HepG2 (cell line): ENCODE measurements around the gene HABP2. TPM values are rescaled to one million over a fixed set of nuclear protein-coding genes. Genes with fewer than 3 reads are reported as not detected.

ENCODE experiments used
- polyA plus RNA-seq, 8 experiments: library from polyadenylated mRNA; depleted of rRNA in 3 of 8; stranded (reverse) in 7 of 8; unstranded in 1 of 8; fragments of >200 nt; fragmentation: Illumina TruSeq in 4 of 8; extraction: Trizol in 4 of 8; gene quantifications; 2 replicates each; pipeline versions ENCODE4 v1.2.1 to v1.2.3, GENCODE V29; 2011 to 2016; ENCODE audit warnings: low read depth in 4 of 8, missing spikeins in 1 of 8, mixed read lengths in 1 of 8; ENCODE audit not compliant: insufficient read depth in 1 of 8
- total RNA-seq, 5 experiments: library from RNA; depleted of rRNA; stranded (reverse); fragments of >200 nt; fragmentation: Illumina TruSeq; extraction: Trizol; gene quantifications; 2 replicates each; pipeline ENCODE4 v1.2.3, GENCODE V29; 2016; ENCODE audit warnings: low read depth in 1 of 5
- TF ChIP-seq, protein P1 (sequence below), 2 experiments: fragments of 450-650 bp in 1 of 2; sonication (generic) in 1 of 2; formaldehyde crosslinking in 1 of 2; IDR thresholded peaks; 2 replicates each; pipeline versions ENCODE4 v1.6.1 to v1.8.0; 2016 to 2022; ENCODE audit warnings: antibody characterized with exemption in 1 of 2, mild to moderate bottlenecking in 1 of 2, missing genetic modification reagents in 1 of 2
- TF ChIP-seq, protein P2 (sequence below): sonication (generic); formaldehyde crosslinking; IDR thresholded peaks from 2 replicates; pipeline ENCODE4 v1.4.0; 2020; ENCODE audit warnings: missing genetic modification reagents

The HABP2 gene
- total and polyA plus RNA-seq, 2 of the 13 experiments (the other 11 are each of a cell fraction or from before 2014, with no cell fraction given): 0.12 to 0.13 TPM

DNA sequence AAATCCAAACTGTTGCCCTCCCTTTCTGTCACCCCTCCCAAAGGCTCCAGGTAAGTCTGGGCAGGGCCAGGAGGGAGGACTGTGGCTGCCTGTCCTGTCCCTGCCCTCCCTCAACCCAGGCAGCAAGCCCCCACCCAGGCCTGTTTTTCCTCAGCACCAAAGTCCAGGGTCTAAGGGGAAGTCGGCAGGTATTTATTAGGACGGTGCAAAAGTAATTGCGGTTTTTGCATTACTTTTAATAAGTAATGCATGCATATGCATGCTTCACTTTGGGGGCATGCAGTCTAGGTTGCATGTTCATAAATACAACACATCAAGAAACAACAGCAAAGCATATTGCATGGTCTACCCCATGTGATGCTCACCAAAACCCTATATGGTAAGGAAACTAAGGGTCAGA, 15.2 kb upstream of the HABP2 start (continued):
- TF ChIP-seq, protein P1, sequence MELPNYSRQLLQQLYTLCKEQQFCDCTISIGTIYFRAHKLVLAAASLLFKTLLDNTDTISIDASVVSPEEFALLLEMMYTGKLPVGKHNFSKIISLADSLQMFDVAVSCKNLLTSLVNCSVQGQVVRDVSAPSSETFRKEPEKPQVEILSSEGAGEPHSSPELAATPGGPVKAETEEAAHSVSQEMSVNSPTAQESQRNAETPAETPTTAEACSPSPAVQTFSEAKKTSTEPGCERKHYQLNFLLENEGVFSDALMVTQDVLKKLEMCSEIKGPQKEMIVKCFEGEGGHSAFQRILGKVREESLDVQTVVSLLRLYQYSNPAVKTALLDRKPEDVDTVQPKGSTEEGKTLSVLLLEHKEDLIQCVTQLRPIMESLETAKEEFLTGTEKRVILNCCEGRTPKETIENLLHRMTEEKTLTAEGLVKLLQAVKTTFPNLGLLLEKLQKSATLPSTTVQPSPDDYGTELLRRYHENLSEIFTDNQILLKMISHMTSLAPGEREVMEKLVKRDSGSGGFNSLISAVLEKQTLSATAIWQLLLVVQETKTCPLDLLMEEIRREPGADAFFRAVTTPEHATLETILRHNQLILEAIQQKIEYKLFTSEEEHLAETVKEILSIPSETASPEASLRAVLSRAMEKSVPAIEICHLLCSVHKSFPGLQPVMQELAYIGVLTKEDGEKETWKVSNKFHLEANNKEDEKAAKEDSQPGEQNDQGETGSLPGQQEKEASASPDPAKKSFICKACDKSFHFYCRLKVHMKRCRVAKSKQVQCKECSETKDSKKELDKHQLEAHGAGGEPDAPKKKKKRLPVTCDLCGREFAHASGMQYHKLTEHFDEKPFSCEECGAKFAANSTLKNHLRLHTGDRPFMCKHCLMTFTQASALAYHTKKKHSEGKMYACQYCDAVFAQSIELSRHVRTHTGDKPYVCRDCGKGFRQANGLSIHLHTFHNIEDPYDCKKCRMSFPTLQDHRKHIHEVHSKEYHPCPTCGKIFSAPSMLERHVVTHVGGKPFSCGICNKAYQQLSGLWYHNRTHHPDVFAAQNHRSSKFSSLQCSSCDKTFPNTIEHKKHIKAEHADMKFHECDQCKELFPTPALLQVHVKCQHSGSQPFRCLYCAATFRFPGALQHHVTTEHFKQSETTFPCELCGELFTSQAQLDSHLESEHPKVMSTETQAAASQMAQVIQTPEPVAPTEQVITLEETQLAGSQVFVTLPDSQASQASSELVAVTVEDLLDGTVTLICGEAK (IDR thresholded peaks at IDR 0.05): peak; percentile 56
- TF ChIP-seq, protein P1 (CRISPR knock-in tag; IDR thresholded peaks at IDR 0.05): no peak
- TF ChIP-seq, protein P2, sequence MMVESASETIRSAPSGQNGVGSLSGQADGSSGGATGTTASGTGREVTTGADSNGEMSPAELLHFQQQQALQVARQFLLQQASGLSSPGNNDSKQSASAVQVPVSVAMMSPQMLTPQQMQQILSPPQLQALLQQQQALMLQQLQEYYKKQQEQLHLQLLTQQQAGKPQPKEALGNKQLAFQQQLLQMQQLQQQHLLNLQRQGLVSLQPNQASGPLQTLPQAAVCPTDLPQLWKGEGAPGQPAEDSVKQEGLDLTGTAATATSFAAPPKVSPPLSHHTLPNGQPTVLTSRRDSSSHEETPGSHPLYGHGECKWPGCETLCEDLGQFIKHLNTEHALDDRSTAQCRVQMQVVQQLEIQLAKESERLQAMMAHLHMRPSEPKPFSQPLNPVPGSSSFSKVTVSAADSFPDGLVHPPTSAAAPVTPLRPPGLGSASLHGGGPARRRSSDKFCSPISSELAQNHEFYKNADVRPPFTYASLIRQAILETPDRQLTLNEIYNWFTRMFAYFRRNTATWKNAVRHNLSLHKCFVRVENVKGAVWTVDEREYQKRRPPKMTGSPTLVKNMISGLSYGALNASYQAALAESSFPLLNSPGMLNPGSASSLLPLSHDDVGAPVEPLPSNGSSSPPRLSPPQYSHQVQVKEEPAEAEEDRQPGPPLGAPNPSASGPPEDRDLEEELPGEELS: no peak
